Astrocyte (in vitro differentiated cells and primary cell): Measurements from ENCODE around the gene GOPC.

Source experiments
- CTCF ChIP-seq: IDR thresholded peaks from 2 replicates; pipeline ENCODE4 v1.5.1; 2011; ENCODE audit warnings: low read depth, mild to moderate bottlenecking, inconsistent platforms, low read length, moderate library complexity; ENCODE audit not compliant: insufficient read depth
- EZH2 ChIP-seq: IDR thresholded peaks from 2 replicates; pipeline ENCODE4 v1.6.1; 2012; ENCODE audit warnings: mild to moderate bottlenecking, low read length, inconsistent platforms; ENCODE audit not compliant: insufficient read depth

DNA sequence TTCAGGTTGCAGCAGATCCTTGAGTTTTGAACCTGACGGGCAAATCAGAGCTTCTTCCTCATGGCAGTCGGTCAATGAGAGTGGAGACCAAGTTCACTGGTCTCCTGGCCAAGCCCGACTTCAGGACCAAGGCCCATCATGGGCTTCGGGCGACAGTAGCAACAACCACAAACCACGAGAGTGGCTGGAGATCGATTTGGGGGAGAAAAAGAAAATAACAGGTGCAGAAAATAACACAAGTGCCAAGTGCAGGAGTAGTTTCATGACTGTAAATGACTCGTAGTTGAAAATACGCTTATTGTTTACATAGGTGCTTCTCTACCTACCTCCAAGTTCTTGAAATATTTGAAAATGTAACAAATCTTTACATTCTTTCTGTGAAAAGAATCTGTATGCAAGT is 63.7 kb downstream of the GOPC start:
- no peak for TF ChIP-seq CTCF
- TF ChIP-seq EZH2 = no peak
